KG1 (cell line): ENCODE results near the gene TP53BP1.

Experiments
- DNase-seq: peaks from one replicate; lab custom pipeline; 2025; lab: John Stamatoyannopoulos, UW

TP53BP1 gene

DNA sequence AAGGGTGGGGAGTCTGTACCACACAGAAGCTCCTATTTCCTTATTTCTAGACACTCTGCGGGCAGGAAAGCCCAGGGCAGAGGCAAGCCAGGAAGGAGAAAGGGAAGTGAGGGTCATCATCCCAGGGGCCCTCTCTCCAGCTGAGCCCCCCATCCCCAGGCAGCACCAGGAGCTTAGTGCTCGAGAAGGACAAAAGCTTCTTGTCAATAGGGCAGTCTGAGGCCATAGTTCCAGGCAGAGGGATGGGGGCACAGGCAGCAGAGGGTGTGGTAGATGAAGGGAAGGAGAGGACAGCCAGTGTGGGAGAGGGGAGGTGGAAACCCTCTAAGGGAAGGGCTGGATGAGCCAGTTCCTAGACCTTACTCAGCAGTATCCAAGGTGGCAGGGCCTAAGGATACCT, 27.2 kb upstream of the TP53BP1 start:
- DNase-seq, result no peak

DNA sequence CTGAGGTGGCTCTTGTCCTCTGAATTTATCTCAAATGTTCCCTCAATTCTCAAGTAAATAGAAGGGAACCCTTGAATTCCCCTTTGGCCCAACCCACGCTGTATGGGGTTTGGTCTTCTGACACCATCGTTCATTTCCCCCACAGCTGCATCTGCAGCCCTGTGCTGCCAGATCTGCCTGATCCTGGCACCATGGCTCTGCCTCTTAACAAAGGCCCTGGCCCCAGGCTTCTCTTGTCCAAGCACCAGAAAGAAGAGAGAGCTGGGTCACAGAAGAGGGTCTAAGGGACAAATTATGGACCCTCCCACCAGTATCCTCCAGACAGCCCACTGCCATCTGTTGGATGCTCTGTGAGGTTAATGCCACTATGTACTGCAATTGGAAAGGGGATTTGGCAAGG, 26.2 kb upstream of the TP53BP1 start:
- DNase-seq, result no peak

DNA sequence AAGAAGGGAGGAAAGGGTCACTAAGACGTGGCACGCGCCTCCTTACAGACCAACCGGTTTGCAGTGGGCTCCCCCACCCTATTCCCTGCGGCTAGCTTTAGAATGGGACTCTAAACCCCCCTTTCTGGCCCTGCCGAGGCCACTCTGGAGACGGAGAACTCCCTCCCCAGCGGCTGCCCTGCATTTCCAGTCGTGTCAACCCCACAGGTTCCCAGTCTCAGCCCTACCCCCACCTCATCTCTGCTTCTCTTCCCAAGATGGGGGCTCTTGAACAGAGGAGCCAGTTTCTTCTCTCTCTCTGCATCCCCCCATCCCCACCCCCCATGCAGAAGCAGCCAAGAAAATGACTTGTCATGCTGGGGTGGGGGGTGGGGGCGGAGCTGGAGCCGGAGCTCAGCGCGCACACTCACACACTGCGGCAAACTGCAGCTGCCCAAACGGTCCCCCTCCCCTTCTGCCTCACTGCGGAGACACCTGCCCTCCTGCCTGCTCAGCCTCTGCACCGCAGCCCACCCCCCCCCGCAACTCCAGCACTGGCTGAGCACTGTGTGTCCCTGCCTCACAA, 25.3 kb upstream of the TP53BP1 start:
- no peak for DNase-seq

DNA sequence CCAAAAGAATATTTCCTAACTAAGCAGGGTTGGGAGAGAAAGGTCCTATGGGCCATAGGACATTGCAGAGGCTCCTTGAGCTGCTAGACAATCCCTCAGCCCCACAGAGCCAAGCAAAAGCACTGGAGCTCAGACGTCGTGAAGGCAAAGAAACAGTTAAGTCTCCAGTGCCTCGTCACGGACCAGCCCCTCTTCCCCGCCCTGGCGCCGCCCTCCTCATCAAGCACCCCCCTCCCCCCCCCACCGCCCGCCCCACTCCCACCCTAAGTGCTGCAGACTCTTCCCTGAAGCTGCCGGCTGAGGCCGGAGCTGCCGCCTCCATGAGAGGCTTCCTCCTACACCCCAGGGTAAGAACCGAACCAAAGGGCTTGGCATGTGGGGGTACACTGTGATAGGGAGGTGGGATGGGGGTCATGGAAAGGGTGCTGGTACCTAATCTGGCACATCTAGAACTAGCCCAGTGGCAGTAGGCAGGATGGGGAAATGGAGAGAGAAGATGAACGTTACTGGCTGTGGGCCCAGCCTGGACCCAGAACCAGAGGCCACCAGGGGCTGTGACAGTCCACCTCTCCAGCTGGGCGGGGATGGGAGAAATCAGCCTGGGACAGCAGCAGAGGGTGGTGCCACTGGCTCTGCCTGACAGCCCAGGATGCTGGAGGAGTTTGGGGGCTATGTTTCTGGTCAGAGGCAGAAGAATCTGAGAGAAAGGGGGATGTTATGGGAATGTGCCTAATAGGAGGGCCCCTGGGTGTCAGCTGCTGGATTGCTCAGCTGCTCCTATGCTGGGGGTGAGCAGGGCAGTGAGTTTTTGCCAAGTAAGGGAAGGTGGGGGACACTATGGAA, 24.6 kb upstream of the TP53BP1 start, which contains the start of gene MAP1A:
Gene MAP1A (plus strand): TSS at position 255 of the 843 bp plus-strand sequence. CDS start 3,866 bp downstream, outside the sequence.
- no peak for DNase-seq

DNA sequence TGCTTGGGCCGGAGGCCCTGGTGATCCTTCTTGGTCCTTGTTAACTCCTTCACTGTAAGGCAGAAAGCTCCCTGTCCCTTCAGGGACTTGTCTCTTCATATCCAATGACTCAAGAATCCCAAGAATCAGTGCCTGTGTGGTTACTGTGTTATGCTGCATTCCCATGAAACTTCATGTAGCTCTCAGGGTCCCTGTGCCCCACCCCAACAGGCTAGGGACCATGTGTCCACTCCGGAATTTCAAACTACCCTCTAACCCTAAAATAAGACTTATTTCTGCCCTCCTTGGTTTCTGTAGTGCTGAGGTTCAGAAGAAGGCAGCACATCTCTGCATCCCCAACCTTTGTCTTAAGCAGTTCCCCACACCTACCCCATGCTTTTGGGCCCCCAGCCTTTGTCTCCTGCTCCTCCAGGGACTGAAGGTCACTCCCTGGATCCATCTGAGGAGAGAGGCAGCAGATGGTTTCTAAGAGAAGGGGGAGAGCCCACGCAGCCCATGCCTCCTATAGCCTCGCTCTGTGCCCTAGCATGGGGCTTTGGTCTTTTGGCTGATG, 23.9 kb upstream of the TP53BP1 start:
- DNase-seq, result no peak

DNA sequence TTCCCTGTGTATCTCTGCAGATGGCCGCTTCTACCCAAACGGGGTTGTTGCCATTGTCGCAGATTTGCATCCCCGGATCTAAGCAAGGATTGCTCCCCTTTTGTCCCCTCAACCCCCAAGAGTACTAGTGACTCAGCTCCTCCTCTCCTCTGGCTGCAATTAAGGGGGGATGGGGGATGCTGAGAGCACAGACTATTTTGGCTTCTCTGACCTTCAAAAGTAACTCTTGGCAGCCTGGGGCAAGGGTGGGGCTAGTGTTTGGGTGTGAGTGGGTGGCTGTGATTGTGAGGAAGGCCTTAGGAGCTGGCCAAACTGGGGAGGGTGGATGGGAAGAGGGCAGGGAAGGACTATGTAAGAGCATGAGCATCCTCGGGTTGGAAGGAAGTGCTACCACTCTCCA, 23.2 kb upstream of the TP53BP1 start:
- DNase-seq, result no peak

DNA sequence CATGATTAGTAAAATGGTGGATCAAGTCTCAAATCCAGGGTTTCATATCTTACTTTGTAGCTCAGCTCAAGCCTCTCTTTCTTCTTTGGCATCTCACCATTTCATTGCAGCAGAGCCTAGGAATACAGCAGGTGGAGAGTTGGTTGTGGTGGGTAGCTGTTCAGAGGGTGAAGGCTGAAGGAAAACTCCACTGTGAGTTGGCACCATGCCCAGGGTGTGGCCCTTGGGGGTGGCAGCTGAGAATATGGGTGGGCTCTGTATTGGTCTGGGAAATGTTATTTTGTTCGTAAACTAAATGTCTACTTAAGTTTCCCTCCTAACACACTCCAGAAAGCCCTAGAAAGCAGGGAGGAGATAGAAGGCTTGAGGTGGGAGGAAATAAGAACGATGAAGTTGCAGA, 22.8 kb upstream of the TP53BP1 start:
- DNase-seq, result no peak

DNA sequence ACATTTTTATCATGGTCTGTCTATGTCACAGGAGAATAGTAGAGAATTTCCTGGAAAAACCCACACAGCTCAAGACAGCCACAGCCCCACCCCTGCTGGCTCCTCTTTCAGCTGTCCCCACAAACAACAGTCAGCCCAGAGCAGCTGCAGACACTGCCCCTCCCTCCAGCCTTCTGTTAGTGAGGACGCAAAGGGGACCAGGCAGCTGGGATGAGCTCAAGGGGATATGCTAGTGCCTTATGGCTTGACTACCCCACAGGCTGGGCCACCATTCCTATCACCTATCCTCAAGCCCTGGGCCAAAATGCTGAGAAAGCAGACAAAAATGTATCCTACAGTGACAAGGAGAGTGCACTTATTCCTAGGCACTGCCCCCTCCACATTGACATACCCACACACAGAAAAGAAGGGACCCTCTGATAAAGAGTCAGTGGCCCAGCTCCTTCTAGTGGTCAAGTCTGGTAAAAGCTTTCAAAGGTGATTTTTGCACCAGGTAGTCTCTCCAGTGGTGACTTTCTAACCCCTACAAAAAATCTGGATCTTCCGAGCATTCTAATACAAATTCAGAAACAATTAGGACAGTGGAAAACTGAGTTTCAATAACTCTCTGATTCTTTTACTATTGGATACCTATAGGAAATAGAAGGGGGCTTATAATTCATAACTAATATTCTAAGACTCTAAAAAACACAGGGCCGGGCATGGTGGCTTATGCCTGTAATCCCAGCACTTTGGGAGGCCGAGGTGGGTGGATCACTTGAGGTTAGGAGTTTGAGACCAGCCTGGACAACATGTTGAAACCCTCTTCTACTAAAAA, 21.5 kb upstream of the TP53BP1 start:
- DNase-seq, result no peak

DNA sequence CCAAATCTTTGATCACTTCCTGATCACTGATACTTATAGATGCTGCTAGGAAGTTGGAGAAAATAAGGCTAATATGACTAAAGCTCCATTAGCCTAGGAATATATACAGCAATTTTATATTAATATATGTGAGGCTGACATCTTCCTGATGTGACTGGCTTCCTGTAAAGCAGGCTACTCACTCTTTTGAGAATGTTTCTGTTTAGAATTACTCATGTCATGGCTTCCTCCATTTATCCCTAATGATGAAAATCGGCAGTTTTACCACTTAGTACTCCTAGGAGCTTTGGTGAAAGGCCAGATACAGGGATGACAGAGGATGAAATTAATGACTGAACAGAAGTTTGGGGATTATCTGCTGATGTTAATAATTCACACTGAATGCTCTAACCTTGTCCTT, 20.6 kb upstream of the TP53BP1 start:
- no peak for DNase-seq

DNA sequence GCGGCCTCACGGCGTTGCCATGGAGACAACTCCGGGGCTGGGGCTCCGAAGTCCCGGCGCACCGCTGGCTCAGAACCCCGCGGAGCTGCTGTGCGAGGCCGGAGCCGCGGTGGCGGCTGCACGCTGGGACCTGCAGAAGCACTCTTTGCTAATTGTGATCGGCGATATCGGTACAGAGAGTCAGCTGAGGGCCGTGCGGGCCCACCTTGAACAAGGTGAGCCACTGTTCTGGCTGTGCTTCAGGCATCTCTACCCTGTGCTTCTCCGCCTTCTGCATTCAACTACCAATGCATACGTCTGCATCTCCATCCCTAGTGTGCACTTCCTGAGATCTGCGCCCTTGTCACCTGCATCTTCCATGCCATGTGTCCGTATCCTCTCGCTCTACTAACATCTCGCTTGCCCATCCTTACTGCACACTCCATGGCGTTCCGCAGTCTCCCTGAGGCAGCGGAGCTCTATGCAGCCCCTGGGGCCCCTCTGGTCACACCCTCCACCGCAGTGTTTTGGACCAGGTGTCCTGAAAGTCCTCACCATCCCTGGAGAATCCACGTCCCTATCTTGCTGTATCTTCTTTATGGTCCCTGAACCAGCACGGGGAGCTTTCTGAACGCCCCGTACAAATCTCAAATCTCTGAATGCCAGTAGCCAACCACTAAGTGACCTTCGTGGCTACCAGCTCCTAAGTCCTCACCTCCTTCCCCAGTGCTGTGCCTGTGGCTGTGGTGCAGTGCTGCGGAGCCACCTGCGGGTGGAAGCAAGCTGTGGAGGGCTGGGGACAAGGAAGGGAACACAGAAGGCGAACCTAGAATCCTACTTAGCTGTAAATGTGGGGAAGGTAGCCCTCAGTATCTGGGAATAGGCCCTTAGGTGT, 18.3 kb upstream of the TP53BP1 start:
- no peak for DNase-seq

DNA sequence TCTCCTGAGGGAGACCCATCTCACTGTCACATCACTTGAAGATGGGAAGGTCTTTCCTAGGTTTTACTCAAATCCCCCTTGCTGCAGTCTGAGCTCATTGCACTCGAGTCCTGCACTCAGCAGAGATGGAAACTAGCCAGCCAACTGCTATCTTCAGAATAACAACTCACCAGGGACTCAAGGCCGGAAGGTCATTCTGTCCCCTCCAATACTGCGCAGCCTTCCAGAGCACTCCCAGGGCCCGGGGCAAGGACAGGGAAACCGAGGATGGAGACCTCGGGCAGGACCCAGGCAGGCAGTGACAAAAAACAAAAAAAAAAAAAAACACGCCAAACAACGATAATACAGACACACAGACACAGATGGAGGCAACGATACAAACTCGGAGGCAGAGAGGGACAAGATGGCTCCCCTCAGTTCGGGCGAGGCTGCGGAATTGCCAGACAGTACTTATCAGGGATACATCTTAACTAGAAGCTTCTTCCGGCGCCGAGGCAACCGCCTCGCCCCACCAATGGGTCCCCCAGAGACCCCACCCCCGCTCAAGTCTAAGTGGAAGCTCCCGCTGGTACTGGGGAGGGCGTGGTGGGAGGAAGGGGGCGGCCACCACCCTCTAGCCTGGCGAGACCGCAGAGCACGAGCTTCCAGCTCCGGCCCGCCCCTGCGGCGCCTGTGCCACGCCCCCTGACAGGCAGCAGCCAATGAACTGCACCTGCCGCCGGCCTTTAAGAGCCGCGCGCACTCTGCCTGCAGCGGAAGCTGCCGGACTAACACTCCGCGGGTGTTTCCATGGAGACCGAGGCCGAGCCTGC, 17.4 kb upstream of the TP53BP1 start:
- DNase-seq, result peak; percentile 97

DNA sequence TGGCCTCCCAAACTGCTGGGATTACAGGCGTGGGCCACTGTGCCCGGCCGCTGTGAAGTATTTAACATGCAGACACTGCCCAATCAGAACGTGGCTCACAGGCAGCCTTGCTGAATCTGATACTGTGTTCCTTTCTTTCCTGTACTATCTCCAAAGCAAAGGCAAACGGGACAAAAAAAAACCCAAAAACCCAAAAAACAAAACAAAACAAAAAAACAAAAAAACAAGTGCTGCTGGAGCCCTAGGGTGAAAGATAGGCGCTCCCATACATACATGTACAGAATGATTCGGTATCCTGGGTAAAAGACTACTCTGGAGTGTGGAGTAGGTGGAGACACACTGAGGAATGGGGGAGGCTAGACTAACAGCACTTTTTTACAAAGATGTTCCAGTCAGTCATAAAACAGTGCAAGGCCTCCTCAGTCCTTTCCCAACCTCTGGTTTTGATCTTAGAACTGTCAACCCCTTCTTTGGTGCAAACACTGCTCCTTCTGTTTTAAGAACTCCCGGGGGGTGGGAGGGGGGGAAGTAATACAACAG, 16.8 kb upstream of the TP53BP1 start:
- DNase-seq, result no peak

DNA sequence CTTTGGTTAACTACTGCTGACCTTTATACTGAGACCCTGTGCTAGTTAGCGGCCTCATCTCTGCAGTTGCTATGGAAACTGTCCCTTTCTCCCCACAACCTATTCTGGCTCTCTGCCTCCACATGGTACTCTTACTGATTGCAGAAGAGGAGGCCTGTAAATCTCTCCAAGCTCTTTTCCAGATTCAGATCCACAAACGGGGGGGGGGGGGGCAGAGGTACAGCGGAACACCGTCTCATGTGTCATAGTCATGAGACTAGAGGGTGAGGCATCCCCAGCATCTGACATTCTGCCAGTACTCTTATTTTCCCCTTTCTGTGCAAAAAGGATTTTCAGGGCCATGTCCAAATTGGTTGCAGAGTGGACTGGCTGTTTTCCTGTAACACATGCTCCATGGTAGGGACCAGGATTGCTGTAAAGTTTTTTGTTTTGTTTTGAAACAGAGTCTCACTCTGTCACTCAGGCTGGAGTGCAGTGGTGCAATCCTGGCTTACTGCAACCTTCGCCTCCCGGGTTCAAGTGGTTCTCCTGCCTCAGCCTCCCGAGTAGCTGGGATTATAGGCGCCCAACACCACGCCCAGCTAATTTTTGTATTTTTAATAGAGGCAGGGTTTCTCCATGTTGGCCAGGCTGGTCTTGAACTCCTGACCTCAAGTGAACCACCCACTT, 16.2 kb upstream of the TP53BP1 start:
- no peak for DNase-seq

DNA sequence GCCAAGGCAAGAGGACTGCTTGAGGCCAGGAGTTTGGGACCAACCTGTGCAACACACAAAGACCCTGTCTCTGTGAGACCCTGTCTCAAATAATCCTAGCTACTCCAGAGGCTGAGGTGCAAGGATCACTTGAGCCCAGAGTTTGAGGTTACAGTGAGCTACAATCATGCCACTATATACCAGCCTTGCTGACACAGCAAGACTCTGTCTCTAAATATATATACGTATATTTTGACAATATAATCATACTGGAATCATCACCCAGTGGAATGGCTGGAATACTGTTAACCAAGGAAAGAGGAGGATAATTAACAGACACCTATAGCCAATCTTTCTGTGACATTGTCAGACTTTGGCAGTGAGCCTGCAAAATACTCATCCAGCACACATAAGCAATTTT, 15.5 kb upstream of the TP53BP1 start:
- DNase-seq, result no peak

DNA sequence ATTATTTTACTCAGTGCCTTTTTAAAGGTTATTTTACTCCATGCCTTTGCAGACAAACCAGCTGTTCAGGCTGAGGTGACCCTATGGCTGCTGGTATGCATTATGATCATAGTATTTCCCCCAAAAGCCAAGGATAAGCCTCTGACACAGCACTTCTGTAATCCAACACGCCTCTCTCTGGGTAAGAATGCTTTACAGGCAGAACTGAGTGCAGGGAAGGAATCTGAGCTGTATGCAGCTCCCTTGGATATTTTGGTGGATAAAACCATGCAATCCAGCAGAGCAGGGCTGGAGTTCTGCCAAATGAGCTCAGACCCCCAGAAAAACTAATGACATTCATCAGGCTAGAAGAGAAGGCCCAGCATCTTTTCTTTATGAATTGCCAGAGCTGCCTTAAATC, 12.8 kb upstream of the TP53BP1 start:
- no peak for DNase-seq

DNA sequence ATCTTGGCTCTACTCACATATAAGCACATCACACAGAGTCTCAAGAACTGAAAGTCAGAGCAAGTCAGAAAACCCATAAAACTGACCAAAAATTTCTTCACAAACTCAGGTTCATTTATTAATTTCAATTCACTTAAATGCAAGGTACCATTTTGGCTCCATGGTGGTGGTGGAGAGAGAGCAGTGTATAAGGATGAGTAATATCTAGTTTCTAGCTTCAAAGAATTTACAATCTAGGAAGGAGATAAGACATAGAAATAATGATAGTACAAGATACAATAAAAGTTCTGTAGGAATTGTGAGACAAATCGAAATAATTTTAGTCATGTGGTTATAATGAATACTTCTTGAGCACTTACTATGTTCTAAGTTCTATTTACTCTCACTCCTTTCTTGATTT, 6.7 kb upstream of the TP53BP1 start:
- no peak for DNase-seq

DNA sequence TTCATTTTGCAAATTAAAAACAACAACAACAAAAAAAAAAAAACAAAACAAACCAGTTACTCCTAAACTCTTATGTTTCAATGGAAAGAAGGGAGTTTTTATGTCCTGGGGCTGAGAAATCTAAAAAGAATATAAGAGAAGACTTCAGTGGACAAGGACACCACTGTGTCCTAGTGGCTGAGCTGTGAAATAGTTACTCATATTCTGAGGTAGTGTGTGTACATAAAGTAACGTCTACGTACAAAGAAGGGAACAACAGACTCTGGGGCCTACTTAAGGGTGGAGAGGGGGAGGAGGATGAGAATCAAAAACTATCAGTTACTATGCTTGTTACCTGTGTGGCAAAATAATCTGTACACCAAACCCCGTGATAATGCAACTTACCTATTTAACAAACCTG, 6.0 kb upstream of the TP53BP1 start:
- no peak for DNase-seq

DNA sequence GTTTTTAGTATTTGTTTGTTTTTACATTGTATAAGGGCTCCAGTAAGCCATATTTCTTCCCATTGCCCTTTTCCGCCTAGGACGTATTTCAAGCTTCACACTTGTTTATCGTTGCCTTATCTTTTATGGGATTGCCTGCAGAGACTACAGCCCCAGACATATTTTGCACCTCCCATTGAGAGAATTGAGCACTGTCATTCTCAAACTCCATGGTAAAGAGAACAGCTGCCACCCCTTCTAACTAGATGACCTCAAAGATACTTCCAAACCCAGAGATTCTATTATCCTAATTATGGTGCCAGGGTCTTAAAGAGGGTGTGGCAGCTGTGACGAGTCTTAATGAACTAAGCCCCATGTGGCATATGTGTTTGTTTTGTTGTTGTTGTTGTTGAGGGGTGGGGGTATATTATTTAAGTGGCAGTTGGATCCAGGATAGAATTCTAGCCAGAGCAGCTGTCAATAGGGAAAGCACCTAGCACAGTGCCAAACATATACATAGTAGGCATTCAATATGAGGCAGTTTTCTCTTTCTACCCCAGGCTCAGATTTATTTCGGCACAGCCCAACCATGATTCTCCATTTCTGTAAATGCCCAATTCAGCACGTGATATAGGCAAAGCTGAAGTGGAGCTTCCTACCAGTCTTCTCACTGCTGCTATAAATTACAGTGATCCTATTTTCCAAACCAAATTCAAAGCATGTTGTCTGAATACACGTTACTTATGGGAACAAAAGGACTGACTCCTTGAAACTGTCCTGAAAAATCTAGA, 932 bp upstream of the TP53BP1 start:
- DNase-seq, result no peak

DNA sequence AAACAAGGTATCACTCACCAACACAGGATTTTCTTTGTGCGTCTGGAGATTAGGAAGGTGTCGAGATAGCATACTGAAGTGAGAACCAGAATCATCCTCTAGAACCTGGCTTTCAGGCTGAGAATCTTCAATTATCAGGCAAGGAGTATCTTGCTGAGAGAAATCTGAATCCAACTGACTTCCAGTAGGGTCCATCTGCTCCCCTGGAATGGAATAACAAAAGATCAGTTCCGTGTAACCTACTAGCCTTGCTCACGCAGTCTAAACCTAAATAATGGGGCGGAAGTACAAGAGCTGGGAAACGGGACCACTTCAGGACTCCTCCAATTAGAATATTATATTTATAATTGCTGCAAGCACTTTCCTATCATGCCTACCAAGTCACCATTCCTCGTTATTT, 690 bp downstream of the TP53BP1 start:
- DNase-seq, result no peak
